ENCODE data around the gene COMT. TPM values are rescaled to one million over a fixed set of nuclear protein-coding genes. Genes with fewer than 3 reads are reported as not detected.

The COMT gene
- total RNA-seq, 1 experiment from 2014 or later = 30.8 TPM

- H3K4me3 Mint-ChIP-seq = no peak overlapping the region
- DNase-seq (ENCODE audit: low spot score) (no peak), ATAC-seq (no peak)
- H3K27me3 Mint-ChIP-seq (ENCODE audit: low read depth) = no peaks in the 10 kb centered on the region
- H3K9me3 Mint-ChIP-seq = no peaks in the 10 kb centered on the region
- H3K36me3 Mint-ChIP-seq = peaks cover 15% of the 10 kb centered on the region
- ChIA-PET POLR2A (no interaction called here), CTCF (interaction anchor here (0.6 to 8.4 kb wide), 17 partner anchors 8 to 184 kb away, joined by 3 to 181 read pairs (median 4); partner anchors contain the start of gene TRMT2A)
- no peak overlapping the region for H3K27ac Mint-ChIP-seq
- TF ChIP-seq MAX (CRISPR knock-in tag; IDR thresholded peaks at IDR 0.05) (no peak), ZSCAN18 (CRISPR knock-in tag; IDR thresholded peaks at IDR 0.05) (no peak), ZBTB43 (CRISPR knock-in tag; IDR thresholded peaks at IDR 0.05) (no peak), FOXP4 (CRISPR knock-in tag; IDR thresholded peaks at IDR 0.05) (no peak), TEAD1 (CRISPR knock-in tag; IDR thresholded peaks at IDR 0.05) (no peak), CBFB (CRISPR knock-in tag; IDR thresholded peaks at IDR 0.05; ENCODE audit: low read depth) (no peak)
- H3K4me1 Mint-ChIP-seq = peaks cover 15% of the 10 kb centered on the region
These were observed 28.5 kb downstream of the COMT start for GRCh38 chr22:19970031-19970478.

GRCh38 chr22:19970479-19971275 lies 29.1 kb downstream of the COMT start:
- CTCF ChIA-PET = interaction anchor here (0.6 to 8.4 kb wide), 20 partner anchors 9 to 183 kb away, joined by 3 to 181 read pairs (median 4); partner anchors contain the start of gene TRMT2A
- Mint-ChIP-seq H3K9me3 (no peaks in the 10 kb centered on the region), H3K27me3 (ENCODE audit: low read depth) (no peaks in the 10 kb centered on the region), H3K4me3 (no peak overlapping the region), H3K36me3 (peaks cover 15% of the 10 kb centered on the region), H3K4me1 (peaks cover 21% of the 10 kb centered on the region), H3K27ac (peak overlapping the region; percentile 31; the same call in 1 of the 2 replicates)
- no peak for TF ChIP-seq ZNF671 (CRISPR knock-in tag; IDR thresholded peaks at IDR 0.05)
- TF ChIP-seq GABPB1 (CRISPR knock-in tag; IDR thresholded peaks at IDR 0.05) = peak; percentile 28; the same call in 1 of the 2 replicates
- TF ChIP-seq CTCF (IDR thresholded peaks at IDR 0.05) = peak; percentile 94
- no peak for TF ChIP-seq EMX1 (CRISPR knock-in tag; IDR thresholded peaks at IDR 0.05)
- no peak for TF ChIP-seq NFE2L1 (CRISPR knock-in tag; IDR thresholded peaks at IDR 0.05)
- no peak for TF ChIP-seq RELA (CRISPR knock-in tag; IDR thresholded peaks at IDR 0.05; ENCODE audit: borderline replicate concordance)
- POLR2A ChIA-PET = no interaction called here
- DNase-seq (ENCODE audit: low spot score) (peak; percentile 89), ATAC-seq (peak; percentile 32)

GRCh38 chr22:19971276-19972124 lies 29.9 kb downstream of the COMT start:
- TF ChIP-seq PRRX2 (CRISPR knock-in tag; IDR thresholded peaks at IDR 0.05) (no peak), ZNF425 (CRISPR knock-in tag; conservative IDR thresholded peaks at IDR 0.05) (no peak)
- no peaks in the 10 kb centered on the region for H3K27me3 Mint-ChIP-seq (ENCODE audit: low read depth)
- no peaks in the 10 kb centered on the region for H3K9me3 Mint-ChIP-seq
- ATAC-seq = no peak
- no peak overlapping the region; the same call in 1 of the 2 replicates for H3K27ac Mint-ChIP-seq
- no peak for DNase-seq (ENCODE audit: low spot score)
- ChIA-PET CTCF (interaction anchor here (0.6 to 8.4 kb wide), 6 partner anchors 9 to 554 kb away, joined by 3 to 181 read pairs (median 4); no protein-coding TSS in a partner anchor), POLR2A (no interaction called here)
- H3K4me1 Mint-ChIP-seq = peaks cover 26% of the 10 kb centered on the region
- no peak overlapping the region for H3K4me3 Mint-ChIP-seq
- peaks cover 15% of the 10 kb centered on the region for H3K36me3 Mint-ChIP-seq

Measured in WTC11 (cell line).